CD4-positive, alpha-beta T cell treated with Interleukin-12 subunit alpha and Interleukin-12 subunit beta, for 1 hour (primary cell): ENCODE data around the gene RPS6KA5.

Experiments used
- DNase-seq: peaks from one replicate; pipeline ENCODE4 v3.0.0-alpha.2; 2020

The RPS6KA5 gene

GRCh38 chr14:91021991-91022621, 38.3 kb downstream of the RPS6KA5 start:
- DNase-seq = no peak

- no peak for DNase-seq
Measured at GRCh38 chr14:91021115-91021514, 39.3 kb downstream of the RPS6KA5 start.

GRCh38 chr14:91019673-91020072, 40.8 kb downstream of the RPS6KA5 start:
- no peak for DNase-seq

GRCh38 chr14:91018481-91018880, 42.0 kb downstream of the RPS6KA5 start:
- DNase-seq = no peak

GRCh38 chr14:91016800-91017410, 43.5 kb downstream of the RPS6KA5 start:
- no peak for DNase-seq

GRCh38 chr14:91015435-91015834, 45.0 kb downstream of the RPS6KA5 start:
- no peak for DNase-seq

- DNase-seq = no peak
Measured at GRCh38 chr14:91012045-91012444, 48.4 kb downstream of the RPS6KA5 start.

GRCh38 chr14:91010153-91010533, 50.3 kb downstream of the RPS6KA5 start:
- DNase-seq = no peak

- DNase-seq = peak; percentile 9
Measured at GRCh38 chr14:91009501-91010152, 50.8 kb downstream of the RPS6KA5 start.

GRCh38 chr14:91008759-91009409, 51.6 kb downstream of the RPS6KA5 start:
- no peak for DNase-seq

- no peak for DNase-seq
Measured at GRCh38 chr14:91005716-91006115, 54.7 kb downstream of the RPS6KA5 start.

- no peak for DNase-seq
Measured at GRCh38 chr14:91004987-91005386, 55.5 kb downstream of the RPS6KA5 start.

- DNase-seq = no peak
Measured at GRCh38 chr14:90999299-90999698, 61.1 kb downstream of the RPS6KA5 start.

- DNase-seq = no peak
Measured at GRCh38 chr14:90996967-90997366, 63.5 kb downstream of the RPS6KA5 start.

GRCh38 chr14:90995785-90996184, 64.7 kb downstream of the RPS6KA5 start:
- no peak for DNase-seq

GRCh38 chr14:90993792-90994191, 66.6 kb downstream of the RPS6KA5 start:
- no peak for DNase-seq

- DNase-seq = no peak
Measured at GRCh38 chr14:90991690-90992443, 68.6 kb downstream of the RPS6KA5 start.

GRCh38 chr14:90990141-90990540, 70.3 kb downstream of the RPS6KA5 start:
- DNase-seq = no peak

- DNase-seq = no peak
Measured at GRCh38 chr14:90987140-90987539, 73.3 kb downstream of the RPS6KA5 start.

GRCh38 chr14:90986510-90986909, 73.9 kb downstream of the RPS6KA5 start:
- DNase-seq = no peak

GRCh38 chr14:90985601-90986242, 74.7 kb downstream of the RPS6KA5 start:
- DNase-seq = no peak

GRCh38 chr14:90983560-90983959, 76.9 kb downstream of the RPS6KA5 start:
- no peak for DNase-seq

- no peak for DNase-seq
Measured at GRCh38 chr14:90981636-90982035, 78.8 kb downstream of the RPS6KA5 start.
